GM15510 (cell line): ENCODE results near the gene PTPRJ.

Source experiments
- POLR2A ChIP-seq: IDR thresholded peaks from 3 replicates; pipeline ENCODE4 v1.6.1; 2011; ENCODE audit warnings: borderline replicate concordance; ENCODE audit not compliant: insufficient read length; ENCODE audit errors: extremely low read depth

Gene PTPRJ

DNA sequence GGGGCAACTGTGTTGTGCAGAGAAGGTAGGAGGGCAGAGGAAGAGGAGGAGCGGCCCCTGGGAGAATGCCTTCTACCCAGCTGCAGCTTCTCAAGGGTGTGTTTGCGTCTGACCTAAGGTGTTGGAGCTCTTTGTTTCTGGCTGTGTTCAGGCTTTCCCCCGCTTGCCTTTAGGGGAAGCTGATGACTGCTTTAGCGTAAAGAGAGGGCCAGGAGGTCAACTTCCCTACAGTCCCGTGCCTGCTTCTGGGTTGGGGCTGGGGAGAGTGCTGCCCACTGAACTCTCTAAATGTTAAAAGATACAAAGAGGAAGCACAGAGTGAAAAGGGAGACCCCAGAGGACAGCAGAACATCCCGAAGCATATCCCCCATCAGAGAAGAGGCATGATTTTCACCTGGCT lies 99.2 kb downstream of the PTPRJ start:
- no peak for TF ChIP-seq POLR2A

DNA sequence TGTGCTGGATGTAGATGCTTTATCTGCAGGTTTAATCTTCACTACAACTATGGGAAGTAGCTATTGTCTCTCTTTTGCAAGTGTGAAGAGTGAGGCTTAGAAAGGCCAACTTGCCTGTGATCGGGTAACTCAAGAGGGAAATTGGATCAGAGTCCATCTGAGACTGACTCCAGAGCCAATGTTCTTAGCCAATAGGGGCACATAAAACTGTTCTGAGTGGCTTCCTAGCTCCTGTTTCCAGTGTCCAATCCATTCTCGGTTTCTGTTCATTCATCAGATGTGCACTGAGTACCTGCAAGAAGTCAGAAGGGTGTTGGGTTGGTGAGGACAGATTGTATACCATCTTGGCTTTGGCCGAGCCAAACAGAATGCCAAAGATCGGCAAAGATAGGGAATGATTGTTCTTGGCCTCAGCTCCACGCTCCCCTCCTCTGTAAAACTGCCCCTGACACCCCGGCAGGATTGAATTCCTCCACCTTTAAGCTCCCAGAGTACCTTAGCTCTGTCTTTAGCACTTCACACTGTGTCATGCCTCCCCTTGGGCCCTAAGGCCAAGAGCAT lies 100.0 kb downstream of the PTPRJ start:
- no peak for TF ChIP-seq POLR2A

GRCh38 chr11:48081151-48082010 lies 101.0 kb downstream of the PTPRJ start:
- no peak for TF ChIP-seq POLR2A

DNA sequence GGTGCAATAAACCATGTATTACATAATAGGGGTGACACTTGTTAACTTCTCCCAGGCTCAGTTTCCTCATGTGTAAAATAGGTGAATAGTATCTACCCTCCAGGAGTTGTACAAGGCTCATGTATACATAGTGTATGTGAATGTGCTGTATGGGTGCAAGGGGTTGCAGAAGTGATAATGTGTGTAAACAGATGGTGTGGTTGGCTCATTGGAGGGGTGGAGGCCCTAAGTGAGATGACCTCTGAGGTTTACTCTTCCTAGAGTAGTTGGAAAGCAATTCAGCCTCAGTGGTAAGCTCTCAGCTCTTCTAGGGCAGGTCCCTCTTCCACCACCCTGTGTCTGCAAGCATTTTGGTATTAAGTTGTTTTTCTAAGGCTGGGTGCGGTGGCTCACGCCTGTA lies 102.4 kb downstream of the PTPRJ start:
- no peak for TF ChIP-seq POLR2A

DNA sequence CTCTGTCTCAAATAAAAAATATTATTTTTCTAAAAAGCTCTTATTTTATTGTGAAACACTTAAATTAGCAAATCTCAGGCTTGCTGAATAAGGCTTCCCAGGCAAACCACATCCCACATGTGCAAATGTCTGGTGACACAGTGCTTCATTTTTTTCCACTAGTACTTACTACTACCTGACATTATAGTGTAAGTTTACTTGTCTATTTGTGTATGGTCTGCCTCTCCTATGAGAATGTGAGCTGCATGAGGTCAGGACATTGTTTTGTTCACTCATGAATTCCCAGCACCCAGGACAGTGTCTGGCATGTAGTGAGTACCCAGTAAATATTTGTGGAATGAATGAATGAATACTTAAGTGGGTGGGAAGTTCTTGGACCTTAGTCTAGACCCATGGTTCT lies 103.1 kb downstream of the PTPRJ start:
- no peak for TF ChIP-seq POLR2A

DNA sequence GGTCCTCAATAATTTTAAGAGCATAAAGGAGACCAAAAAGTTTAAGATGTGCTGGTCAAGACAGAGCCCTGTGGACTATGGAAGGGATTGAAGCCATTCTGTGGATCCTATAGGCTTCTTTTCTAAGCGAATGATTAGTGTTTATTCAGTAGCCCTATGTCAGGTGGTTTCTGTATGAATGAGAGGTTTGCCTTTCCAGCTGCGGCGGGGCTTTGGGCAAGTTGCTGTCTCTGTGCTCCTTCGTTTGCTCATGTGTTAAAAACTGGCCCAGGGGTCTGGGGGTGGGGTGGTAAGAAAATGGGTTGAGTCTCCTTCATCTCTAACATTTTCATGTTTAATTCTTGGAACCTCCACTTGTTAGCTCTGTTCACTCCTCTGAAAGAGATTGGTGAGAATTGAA lies 105.3 kb downstream of the PTPRJ start:
- no peak for TF ChIP-seq POLR2A

GRCh38 chr11:48087422-48087821 lies 107.1 kb downstream of the PTPRJ start:
- TF ChIP-seq POLR2A: no peak

- TF ChIP-seq POLR2A: no peak
Observed at GRCh38 chr11:48087974-48088681, 107.8 kb downstream of the PTPRJ start.

DNA sequence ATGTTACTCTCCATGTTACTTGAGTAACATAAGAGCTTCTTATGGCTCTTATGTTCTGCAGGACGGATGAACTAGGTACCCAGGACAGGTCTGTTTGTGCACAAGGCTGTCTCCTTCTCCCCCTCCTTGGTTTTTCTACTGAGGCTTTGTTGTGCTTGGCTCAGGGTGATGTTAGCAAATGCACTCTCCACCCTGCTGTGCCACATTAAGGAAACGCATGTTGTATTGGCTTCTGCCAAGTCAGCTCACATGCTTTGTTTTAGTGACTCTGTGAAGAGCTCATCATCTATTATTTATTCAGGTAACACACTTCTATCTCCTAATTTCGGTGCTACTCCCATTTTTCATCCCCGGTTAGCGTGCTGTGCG lies 108.3 kb downstream of the PTPRJ start:
- no peak for TF ChIP-seq POLR2A

DNA sequence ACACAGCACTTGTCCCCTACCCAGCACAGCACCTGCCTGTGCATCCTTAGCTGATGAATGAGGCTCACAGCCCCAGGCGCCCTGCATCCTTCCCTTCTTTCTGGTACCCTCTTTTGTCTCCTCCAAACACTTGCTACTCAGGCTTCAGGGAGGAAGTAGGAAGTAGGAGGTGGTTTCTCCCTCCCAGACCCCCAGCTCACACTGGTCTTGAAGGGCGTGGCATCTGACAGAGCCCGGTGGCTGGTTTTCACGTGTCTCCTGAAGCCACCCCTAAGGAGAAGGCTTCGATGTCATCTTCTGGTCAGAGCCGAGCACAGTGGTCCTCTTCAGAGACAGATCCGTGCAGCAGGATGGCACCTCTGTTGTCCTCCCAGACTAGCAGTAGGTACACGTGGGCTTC lies 109.8 kb downstream of the PTPRJ start:
- no peak for TF ChIP-seq POLR2A

- no peak for TF ChIP-seq POLR2A
Observed at GRCh38 chr11:48091426-48092102, 111.2 kb downstream of the PTPRJ start.

GRCh38 chr11:48093323-48093722 lies 113.0 kb downstream of the PTPRJ start:
- TF ChIP-seq POLR2A: no peak

DNA sequence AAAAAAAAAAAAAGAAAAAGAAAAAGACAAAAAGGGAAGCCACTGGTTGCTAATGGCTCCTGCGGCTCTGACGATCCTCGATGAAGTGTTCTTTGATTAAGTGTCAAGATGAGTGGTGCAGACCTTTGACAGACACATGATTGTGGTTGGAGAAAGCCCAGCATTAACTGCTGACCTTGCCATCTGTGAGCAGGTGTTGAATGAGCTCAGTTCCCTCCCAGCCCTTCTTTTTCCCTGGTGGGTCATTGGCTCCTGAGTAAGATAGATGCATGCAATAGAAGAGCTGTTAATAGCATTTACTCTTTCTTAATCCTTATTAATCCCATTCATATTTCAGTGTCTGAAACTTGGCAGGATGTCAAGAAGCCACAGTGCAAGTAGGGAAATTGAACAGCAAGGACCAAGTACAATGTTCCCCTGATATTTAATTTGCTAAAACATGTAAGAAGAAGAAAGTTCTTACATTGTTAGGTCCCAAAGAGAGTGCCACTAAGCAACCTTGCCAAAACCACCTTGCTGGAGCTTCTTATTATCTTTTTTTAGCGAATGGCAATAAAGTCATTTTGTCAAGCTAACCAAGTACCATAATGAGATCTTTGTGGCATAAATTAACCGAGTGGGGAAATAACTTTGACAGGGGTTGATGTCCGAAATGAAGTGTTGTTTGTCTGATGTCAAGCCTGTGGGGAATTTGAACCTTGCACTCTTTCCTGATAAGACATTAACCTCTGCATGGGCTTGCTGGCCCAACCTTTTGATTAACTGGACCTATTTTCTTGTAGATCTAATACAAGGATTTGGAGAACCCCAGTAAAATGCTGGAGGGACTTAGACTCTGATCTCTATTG lies 113.7 kb downstream of the PTPRJ start:
- no peak for TF ChIP-seq POLR2A

GRCh38 chr11:48094643-48095339 lies 114.4 kb downstream of the PTPRJ start:
- no peak for TF ChIP-seq POLR2A

DNA sequence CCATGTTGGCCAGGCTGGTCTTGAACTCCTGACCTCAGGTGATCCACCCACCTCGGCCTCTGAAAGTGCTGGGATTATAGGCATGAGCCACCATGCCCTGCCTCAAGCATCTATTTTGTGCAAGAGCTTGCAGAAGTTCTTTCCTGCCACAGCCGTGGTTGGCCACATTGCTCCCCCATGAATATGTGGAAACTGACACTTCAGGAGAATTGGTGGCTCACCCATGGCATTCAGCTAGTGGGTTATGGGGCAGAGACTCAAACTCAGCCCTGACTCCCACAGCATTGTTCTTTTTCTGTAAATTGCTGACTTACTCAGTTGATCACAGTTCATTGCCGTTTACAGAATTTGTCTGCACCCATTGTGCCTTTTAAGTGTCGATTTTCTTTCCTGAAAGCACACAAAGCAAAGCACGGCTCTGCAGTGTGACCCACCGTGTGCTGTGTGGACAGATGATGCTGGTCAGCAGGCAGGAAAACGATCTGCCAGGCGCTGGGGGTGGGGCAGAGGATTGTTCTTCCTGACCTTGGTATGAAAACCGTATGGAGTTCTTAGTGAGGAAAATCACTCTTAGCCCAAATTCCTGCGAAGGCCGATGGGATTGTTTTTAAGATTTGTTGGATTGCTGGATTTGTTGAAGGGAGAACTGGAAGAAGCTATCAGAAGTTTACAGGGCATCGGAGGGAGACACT lies 115.6 kb downstream of the PTPRJ start:
- TF ChIP-seq POLR2A: no peak
